ENCODE measurements around the gene CDC42BPG. TPM values are rescaled to one million over a fixed set of nuclear protein-coding genes. Genes with fewer than 3 reads are reported as not detected.

CDC42BPG gene
- total RNA-seq, 1 experiment from 2014 or later, result 24.9 TPM

DNA sequence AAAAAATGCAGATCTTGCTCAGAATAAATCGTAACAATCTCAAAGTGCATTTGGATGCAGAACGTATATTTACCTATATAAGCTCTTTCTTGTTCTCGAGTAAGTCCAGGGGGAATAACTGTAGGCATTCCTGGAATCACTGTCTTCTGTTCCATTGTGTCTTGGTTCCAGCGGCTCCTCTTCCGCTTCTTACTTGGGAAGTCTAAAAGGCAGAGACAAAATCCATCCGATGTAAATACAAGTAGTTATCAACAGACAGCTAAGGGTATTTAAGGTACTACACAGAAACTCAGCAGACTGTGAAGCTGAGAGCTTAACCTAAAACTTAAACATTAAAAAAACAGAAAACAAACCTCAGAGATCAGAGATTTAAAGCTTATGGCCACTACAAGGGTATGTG is 68.0 kb downstream of the CDC42BPG start:
- no CpG with 5 or more reads among the region's 6 CpGs for WGBS (ENCODE audit: extremely low coverage, insufficient read length, low lambda C conversion rate)
- H3K27ac ChIP-seq (ENCODE audit: insufficient read length, low read depth, low read length), result no peak overlapping the region
- H4K5ac ChIP-seq (ENCODE audit: insufficient read length, low read depth, low read length), result no peak overlapping the region
- H3T11ph ChIP-seq (ENCODE audit: low read length), result no peak overlapping the region
- H3K18ac ChIP-seq (ENCODE audit: insufficient read length, low read depth, low read length), result no peak overlapping the region
- no peak overlapping the region for H2BK5ac ChIP-seq (ENCODE audit: insufficient read length, low read length)
- no peak overlapping the region for H2BK12ac ChIP-seq (ENCODE audit: insufficient read length, low read depth, low read length)
- TF ChIP-seq, protein P1, sequence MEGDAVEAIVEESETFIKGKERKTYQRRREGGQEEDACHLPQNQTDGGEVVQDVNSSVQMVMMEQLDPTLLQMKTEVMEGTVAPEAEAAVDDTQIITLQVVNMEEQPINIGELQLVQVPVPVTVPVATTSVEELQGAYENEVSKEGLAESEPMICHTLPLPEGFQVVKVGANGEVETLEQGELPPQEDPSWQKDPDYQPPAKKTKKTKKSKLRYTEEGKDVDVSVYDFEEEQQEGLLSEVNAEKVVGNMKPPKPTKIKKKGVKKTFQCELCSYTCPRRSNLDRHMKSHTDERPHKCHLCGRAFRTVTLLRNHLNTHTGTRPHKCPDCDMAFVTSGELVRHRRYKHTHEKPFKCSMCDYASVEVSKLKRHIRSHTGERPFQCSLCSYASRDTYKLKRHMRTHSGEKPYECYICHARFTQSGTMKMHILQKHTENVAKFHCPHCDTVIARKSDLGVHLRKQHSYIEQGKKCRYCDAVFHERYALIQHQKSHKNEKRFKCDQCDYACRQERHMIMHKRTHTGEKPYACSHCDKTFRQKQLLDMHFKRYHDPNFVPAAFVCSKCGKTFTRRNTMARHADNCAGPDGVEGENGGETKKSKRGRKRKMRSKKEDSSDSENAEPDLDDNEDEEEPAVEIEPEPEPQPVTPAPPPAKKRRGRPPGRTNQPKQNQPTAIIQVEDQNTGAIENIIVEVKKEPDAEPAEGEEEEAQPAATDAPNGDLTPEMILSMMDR (conservative IDR thresholded peaks at IDR 0.05), result no peak
- H4K91ac ChIP-seq (ENCODE audit: insufficient read length, low read depth, low read length), result no peak overlapping the region
- no peaks in the 10 kb centered on the region for H3K23me2 ChIP-seq (ENCODE audit: insufficient read length, low read depth, low read length, poor library complexity, severe bottlenecking)
- peaks cover under 1% of the 10 kb centered on the region for H4K20me1 ChIP-seq (ENCODE audit: control insufficient read depth, insufficient read depth, insufficient read length)
- H2BK20ac ChIP-seq (ENCODE audit: low read depth, low read length, poor library complexity, severe bottlenecking), result no peak overlapping the region
- H3K4ac ChIP-seq (ENCODE audit: low read depth, low read length), result no peak overlapping the region
- no peaks in the 10 kb centered on the region for H3K4me1 ChIP-seq (ENCODE audit: insufficient read depth, low read length)
- Mint-ChIP-seq H3K27ac (peak overlapping the region in 2 of 3 experiments; percentile 10 to 89; a peak in 2 of 7 replicates), H3K4me1 (peaks cover 21 to 35% of the 10 kb centered on the region in 2 experiments), H3K9me3 (no peaks in the 10 kb centered on the region; a peak in 1 of 5 replicates), H3K4me3 (peak overlapping the region; percentile 90 to 95), H3K36me3 (ENCODE audit: insufficient read depth in 1 of 3, low read depth in 3 of 3) (peaks cover 56 to 65% (median 62%) of the 10 kb centered on the region in 3 experiments), H3K27me3 (ENCODE audit: low read depth) (no peaks in the 10 kb centered on the region)
- H2BK15ac ChIP-seq (ENCODE audit: low read depth, low read length), result no peak overlapping the region
- no peak overlapping the region for H3K23ac ChIP-seq (ENCODE audit: insufficient read length, low read depth, low read length)
- no peaks in the 10 kb centered on the region for H3K9me3 ChIP-seq (ENCODE audit: control insufficient read depth, low read depth, low read length)
- H3K9ac ChIP-seq (ENCODE audit: extremely low read depth, insufficient read length, low read length), result no peak overlapping the region
- H3K27me3 ChIP-seq (ENCODE audit: insufficient read depth, low read length), result no peaks in the 10 kb centered on the region
- no peak overlapping the region for H2BK120ac ChIP-seq (ENCODE audit: low read depth, low read length, poor library complexity, severe bottlenecking)
- H3K56ac ChIP-seq (ENCODE audit: insufficient read length, low read depth, low read length), result no peak overlapping the region
- H2AFZ ChIP-seq (ENCODE audit: low read length), result no peak overlapping the region
- peak overlapping the region; percentile 81 for H3K4me2 ChIP-seq (ENCODE audit: insufficient read depth, insufficient read length, low read length)
- H3K79me2 ChIP-seq (ENCODE audit: insufficient read depth, low read length), result peaks cover 26% of the 10 kb centered on the region
- no peak for DNase-seq
- peaks cover 7% of the 10 kb centered on the region for H3K79me1 ChIP-seq (ENCODE audit: insufficient read depth, low read depth, low read length, poor library complexity, severe bottlenecking)
- no peak overlapping the region for H4K8ac ChIP-seq (replicated peaks; ENCODE audit: insufficient read length, low read depth, low read length)
- H3K14ac ChIP-seq (ENCODE audit: insufficient read depth, low read length), result no peak overlapping the region
- no peak overlapping the region for H2AK5ac ChIP-seq (ENCODE audit: insufficient read length, low read length)
